Activated CD4-positive, alpha-beta T cell treated with anti-CD3 and anti-CD28 coated beads for 36 hours (primary cell): ENCODE data around the gene VPS37B. TPM values are rescaled to one million over a fixed set of nuclear protein-coding genes. Genes with fewer than 3 reads are reported as not detected.
A peak's percentile ranks its signal among the peaks of the same experiment; 100 is the strongest.

Experiments
- ATAC-seq: fragments of 200-7000 bp; cut with Tn5 transposase; one replicate; pipeline ENCODE4 v1.10.0; 2021; ENCODE audit warnings: mild to moderate bottlenecking, moderate library complexity
- CTCF ChIA-PET: fragments of 350-600 bp; sonication (Branson Sonifier 250); formaldehyde crosslinking; loops from one replicate; lab custom pipeline; 2021; ENCODE audit warnings: antibody characterized with exemption; lab: Charles Lee
- POLR2A ChIA-PET: fragments of 350-600 bp; sonication (Branson Sonifier 250); formaldehyde crosslinking; loops from one replicate; lab custom pipeline; 2021; ENCODE audit warnings: antibody characterized with exemption, inconsistent platforms; lab: Charles Lee
- DNase-seq: peaks from one replicate; pipeline ENCODE4 v3.0.0-alpha.2; 2020
- H3K27ac Mint-ChIP-seq: one replicate; pipeline ENCODE4 v1.8.0; 2021; ENCODE audit warnings: mixed read lengths
- H3K27me3 Mint-ChIP-seq: one replicate; pipeline ENCODE4 v1.8.0; 2021; ENCODE audit warnings: mixed read lengths
- H3K36me3 Mint-ChIP-seq: one replicate; pipeline ENCODE4 v1.8.0; 2021; ENCODE audit warnings: low read depth, mixed read lengths
- H3K4me1 Mint-ChIP-seq: one replicate; pipeline ENCODE4 v1.8.0; 2021; ENCODE audit warnings: mixed read lengths
- H3K4me3 Mint-ChIP-seq: one replicate; pipeline ENCODE4 v1.8.0; 2021; ENCODE audit warnings: mild to moderate bottlenecking, moderate library complexity, mixed read lengths
- H3K9me3 Mint-ChIP-seq: one replicate; pipeline ENCODE4 v1.8.0; 2021; ENCODE audit warnings: low read depth, mixed read lengths
- intact Hi-C, 2 experiments: fragments of 100-400 bp; cut with DNase I in 1 of 2; cut with micrococcal nuclease in 1 of 2; formaldehyde crosslinking; loops; one replicate each; pipeline versions ENCODE4 v1.14.2 to v1.15.1; 2022 to 2024; cut with DNase I, micrococcal nuclease
- total RNA-seq, 2 experiments: library from RNA; stranded (reverse); gene quantifications; one replicate each; pipeline ENCODE4 v1.2.3, GENCODE V29; 2021

The VPS37B gene
- total RNA-seq, 2 experiments from 2014 or later, result 9.4 to 11.4 TPM

DNA sequence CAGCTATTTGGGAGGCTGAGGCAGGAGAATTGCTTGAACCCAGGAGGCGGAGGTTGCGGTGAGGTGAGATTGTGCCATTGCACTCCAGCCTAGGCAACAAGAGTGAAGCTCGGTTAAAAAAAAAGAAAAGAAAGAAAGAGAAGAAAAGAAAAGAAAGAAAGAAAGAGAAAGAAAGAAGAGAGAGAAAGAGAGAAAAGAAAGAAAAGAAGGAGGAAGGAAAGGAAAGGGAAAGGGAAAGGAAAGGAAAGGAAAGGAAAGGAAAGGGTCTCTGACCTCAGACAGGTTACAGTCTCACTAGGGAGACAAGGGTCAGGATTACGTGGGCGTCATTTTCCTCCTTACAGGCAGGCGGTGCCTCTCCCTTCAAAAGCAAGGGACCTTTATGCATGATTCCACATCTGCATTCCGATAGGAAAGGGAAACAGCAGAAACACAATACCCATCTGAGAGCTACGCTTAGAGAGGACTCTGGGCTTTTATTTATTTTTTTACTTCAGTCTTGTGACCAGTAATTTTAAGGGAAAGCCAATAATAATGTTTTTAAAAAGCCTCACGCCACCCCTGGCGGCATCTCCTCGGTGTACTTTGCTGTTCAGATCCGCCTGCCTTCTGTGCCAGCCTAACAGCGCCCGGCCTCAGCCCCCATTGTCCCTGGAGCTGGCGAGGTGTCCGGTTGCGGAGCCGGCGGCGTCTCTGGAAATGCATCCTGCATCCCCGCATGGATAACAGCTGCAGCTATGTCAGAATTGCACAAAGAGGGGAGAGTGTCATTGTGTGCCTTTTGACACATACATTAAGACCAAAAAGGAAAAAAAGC, 61.6 kb downstream of the VPS37B start:
- peak overlapping the region; percentile 74 for H3K27ac Mint-ChIP-seq
- peaks cover 3% of the 10 kb centered on the region for H3K27me3 Mint-ChIP-seq
- ChIA-PET CTCF (interaction anchor here (0.7 to 4.9 kb wide), 4 partner anchors 31 to 634 kb away, joined by 3 to 20 read pairs (median 4); no protein-coding TSS in a partner anchor), POLR2A (interaction anchor here (0.5 to 0.7 kb wide), 3 partner anchors 11 to 424 kb away, joined by 3 to 4 read pairs (median 3); no protein-coding TSS in a partner anchor)
- peaks cover 2% of the 10 kb centered on the region for H3K36me3 Mint-ChIP-seq
- peaks cover 31% of the 10 kb centered on the region for H3K4me1 Mint-ChIP-seq
- ATAC-seq (peak; percentile 8), DNase-seq (peak; percentile 48)
- intact Hi-C loops, result loop anchor here (2.0 to 5.0 kb wide), 2 partner anchors 42 kb away; no protein-coding TSS in a partner anchor
- H3K4me3 Mint-ChIP-seq, result peak overlapping the region; percentile 75
- no peaks in the 10 kb centered on the region for H3K9me3 Mint-ChIP-seq

- H3K27ac Mint-ChIP-seq, result no peak overlapping the region
- H3K4me3 Mint-ChIP-seq, result no peak overlapping the region
- ChIA-PET CTCF (no interaction called here), POLR2A (no interaction called here)
- no peaks in the 10 kb centered on the region for H3K36me3 Mint-ChIP-seq
- intact Hi-C loops, result loop anchor here in 1 of 2 experiments (5.0 kb wide), 1 partner anchor 38 kb away; no protein-coding TSS in a partner anchor
- H3K4me1 Mint-ChIP-seq, result peaks cover 12% of the 10 kb centered on the region
- no peaks in the 10 kb centered on the region for H3K9me3 Mint-ChIP-seq
- no peak for ATAC-seq
- peaks cover 4% of the 10 kb centered on the region for H3K27me3 Mint-ChIP-seq
- no peak for DNase-seq
These were observed 65.3 kb downstream of the VPS37B start for GRCh38 chr12:122830517-122831214.

DNA sequence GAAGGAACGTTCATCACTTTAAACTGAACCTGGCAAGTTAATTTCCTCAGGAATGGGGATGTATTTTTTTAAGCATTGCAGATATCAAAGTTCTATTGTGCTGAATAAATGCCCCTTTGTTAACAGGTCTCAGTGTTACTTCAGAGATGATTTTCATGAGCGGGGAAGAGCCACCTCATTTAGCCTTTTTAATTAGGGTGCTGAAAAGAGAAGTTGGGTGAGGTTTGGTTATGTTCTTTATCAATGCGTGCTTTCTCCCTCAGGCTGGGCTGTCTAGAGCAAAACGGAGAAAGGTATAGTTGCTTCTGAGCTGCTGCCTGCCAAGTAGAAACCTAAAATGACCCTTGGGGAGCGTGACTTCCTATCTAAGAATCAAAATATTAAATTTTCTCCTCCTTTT, 68.7 kb downstream of the VPS37B start:
- Mint-ChIP-seq H3K36me3 (no peaks in the 10 kb centered on the region), H3K4me1 (no peaks in the 10 kb centered on the region), H3K4me3 (no peak overlapping the region), H3K27ac (no peak overlapping the region), H3K27me3 (peaks cover 4% of the 10 kb centered on the region), H3K9me3 (no peaks in the 10 kb centered on the region)
- ChIA-PET CTCF (interaction anchor here (1.8 kb wide), 2 partner anchors 21 to 33 kb away, joined by 4 to 8 read pairs; no protein-coding TSS in a partner anchor), POLR2A (no interaction called here)
- ATAC-seq (no peak), DNase-seq (no peak)
- intact Hi-C loops, result no loop called here

DNA sequence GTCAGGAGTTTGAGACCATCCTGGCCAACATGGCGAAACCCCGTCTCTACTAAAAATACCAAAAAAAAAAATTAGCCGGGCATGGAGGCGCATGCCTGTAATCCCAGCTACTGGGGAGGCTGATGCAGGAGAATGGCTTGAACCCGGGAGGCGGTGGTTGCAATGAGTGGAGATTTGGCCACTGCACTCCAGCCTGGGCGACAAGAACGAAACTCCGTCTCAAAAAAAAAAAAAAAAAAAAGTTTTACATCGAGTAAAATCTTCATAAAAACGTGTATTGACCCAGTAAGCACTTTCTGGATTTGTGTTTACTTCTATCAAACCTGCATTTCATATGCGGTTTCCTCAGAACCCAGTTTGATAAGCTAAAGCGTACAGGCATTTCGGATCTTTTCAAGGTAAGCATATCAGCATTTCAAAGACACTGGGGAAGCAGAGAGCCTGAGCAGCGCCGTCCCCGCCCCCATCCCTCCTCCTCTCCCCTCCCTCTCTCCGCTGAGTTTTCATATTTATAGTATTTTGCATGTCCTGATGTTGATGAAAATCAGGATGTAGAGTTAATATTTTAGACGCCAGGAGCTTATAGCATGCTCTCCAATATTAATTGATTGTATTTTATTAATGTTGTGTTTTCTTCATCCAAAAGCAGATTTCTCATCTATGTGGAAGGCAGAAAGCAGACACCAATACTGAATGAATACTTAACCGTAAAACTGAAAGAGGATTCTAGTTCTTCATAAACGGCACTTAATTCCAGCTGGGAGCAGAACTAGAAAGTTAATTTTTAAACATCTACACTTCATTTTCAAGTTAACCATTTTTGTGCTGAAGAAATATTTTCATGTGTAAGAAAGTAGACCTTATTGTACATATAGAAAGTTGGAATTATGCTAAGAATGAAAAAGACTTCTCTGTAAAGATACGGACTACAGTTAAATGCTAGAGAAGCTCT, 69.9 kb downstream of the VPS37B start:
- intact Hi-C loops, result no loop called here
- H3K27ac Mint-ChIP-seq, result no peak overlapping the region
- ATAC-seq, result no peak
- DNase-seq, result peak; percentile 22
- ChIA-PET CTCF (interaction anchor here (0.5 to 1.8 kb wide), 4 partner anchors 14 to 472 kb away, joined by 3 to 8 read pairs (median 4); no protein-coding TSS in a partner anchor), POLR2A (interaction anchor here (0.6 kb wide), 2 partner anchors 51 to 207 kb away, joined by 3 read pairs; no protein-coding TSS in a partner anchor)
- no peaks in the 10 kb centered on the region for H3K36me3 Mint-ChIP-seq
- H3K9me3 Mint-ChIP-seq, result no peaks in the 10 kb centered on the region
- H3K4me1 Mint-ChIP-seq, result no peaks in the 10 kb centered on the region
- peaks cover 4% of the 10 kb centered on the region for H3K27me3 Mint-ChIP-seq
- H3K4me3 Mint-ChIP-seq, result no peak overlapping the region

GRCh38 chr12:122823429-122823828, 72.5 kb downstream of the VPS37B start:
- ChIA-PET POLR2A (no interaction called here), CTCF (no interaction called here)
- intact Hi-C loops, result no loop called here
- Mint-ChIP-seq H3K4me1 (no peaks in the 10 kb centered on the region), H3K27ac (no peak overlapping the region), H3K27me3 (peaks cover 4% of the 10 kb centered on the region), H3K9me3 (no peaks in the 10 kb centered on the region), H3K4me3 (no peak overlapping the region), H3K36me3 (no peaks in the 10 kb centered on the region)
- ATAC-seq (no peak), DNase-seq (no peak)

GRCh38 chr12:122820838-122821271, 75.1 kb downstream of the VPS37B start:
- DNase-seq, result no peak
- intact Hi-C loops, result no loop called here
- ChIA-PET CTCF (interaction anchor here (0.6 to 1.1 kb wide), 3 partner anchors 27 to 388 kb away, joined by 3 to 4 read pairs (median 3); no protein-coding TSS in a partner anchor), POLR2A (no interaction called here)
- ATAC-seq, result no peak
- H3K9me3 Mint-ChIP-seq, result no peaks in the 10 kb centered on the region
- no peaks in the 10 kb centered on the region for H3K4me1 Mint-ChIP-seq
- peaks cover 2% of the 10 kb centered on the region for H3K27me3 Mint-ChIP-seq
- no peaks in the 10 kb centered on the region for H3K36me3 Mint-ChIP-seq
- H3K4me3 Mint-ChIP-seq, result no peak overlapping the region
- H3K27ac Mint-ChIP-seq, result no peak overlapping the region

DNA sequence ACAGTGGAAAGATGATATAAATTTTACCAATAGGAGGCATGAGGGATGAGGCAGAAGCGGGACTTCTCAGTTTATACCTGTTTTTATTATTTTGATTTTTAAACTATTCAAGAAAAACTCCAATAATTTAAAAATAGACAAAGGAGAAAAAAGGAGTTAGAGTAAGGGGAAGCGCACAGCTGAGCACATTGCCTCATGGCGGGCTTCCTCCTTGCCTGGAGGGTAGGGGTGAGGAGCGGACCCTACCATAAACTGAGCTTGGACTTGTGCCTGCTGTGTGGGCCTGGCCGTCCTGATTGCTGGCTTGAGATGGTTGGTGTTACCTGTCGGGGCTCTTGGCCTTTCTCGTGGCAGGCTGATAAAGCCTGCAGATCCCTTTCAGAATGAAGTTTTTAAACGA, 75.8 kb downstream of the VPS37B start:
- Mint-ChIP-seq H3K27ac (no peak overlapping the region), H3K9me3 (no peaks in the 10 kb centered on the region), H3K4me3 (no peak overlapping the region), H3K4me1 (no peaks in the 10 kb centered on the region), H3K27me3 (peaks cover 2% of the 10 kb centered on the region), H3K36me3 (no peaks in the 10 kb centered on the region)
- intact Hi-C loops, result no loop called here
- ChIA-PET CTCF (interaction anchor here (0.8 kb wide), 1 partner anchor 389 kb away, joined by 3 read pairs; no protein-coding TSS in a partner anchor), POLR2A (no interaction called here)
- ATAC-seq, result no peak
- no peak for DNase-seq

GRCh38 chr12:122819209-122819785, 76.6 kb downstream of the VPS37B start:
- intact Hi-C loops, result no loop called here
- H3K9me3 Mint-ChIP-seq, result no peaks in the 10 kb centered on the region
- CTCF ChIA-PET, result no interaction called here

More at GRCh38 chr12:122819209-122819785, 76.6 kb downstream of the VPS37B start:
- H3K36me3 Mint-ChIP-seq, result no peaks in the 10 kb centered on the region
- H3K27ac Mint-ChIP-seq, result no peak overlapping the region
- H3K4me1 Mint-ChIP-seq, result no peaks in the 10 kb centered on the region
- POLR2A ChIA-PET, result no interaction called here
- ATAC-seq (no peak), DNase-seq (no peak)
- H3K4me3 Mint-ChIP-seq, result no peak overlapping the region
- H3K27me3 Mint-ChIP-seq, result no peaks in the 10 kb centered on the region
